HFF-Myc (cell line): ENCODE data around the gene GGCX.
A peak's percentile ranks its signal among the peaks of the same experiment; 100 is the strongest.
"Not testable (repeated sequence)": the region's sequence is repeated elsewhere in the genome, so short reads cannot be mapped to it uniquely, and the experiment has no call there.

Experiments used
- DNase-seq: peaks from one replicate; pipeline ENCODE4 v3.0.0-alpha.2; 2011; ENCODE audit warnings: low read depth; ENCODE audit errors: extremely low read depth
- H3K4me3 ChIP-seq: replicated peaks from 2 replicates; pipeline ENCODE4 v1.5.1; 2011; ENCODE audit warnings: low read depth, mild to moderate bottlenecking, control low read depth, low read length
- CTCF ChIP-seq: IDR thresholded peaks from 2 replicates; pipeline ENCODE4 v1.5.1; 2012; ENCODE audit warnings: mild to moderate bottlenecking, low read depth, low read length, control low read depth; ENCODE audit errors: missing control alignments

The GGCX gene

GRCh38 chr2:85561280-85562212 lies at the start of gene GGCX:
TSS of gene GGCX (minus strand) at chr2:85561493. CDS start at chr2:85561428, 65 bp downstream.
- H3K4me3 ChIP-seq = peak within 1 kb of the TSS; percentile 87
- TF ChIP-seq CTCF = no peak
- DNase-seq = no peak

DNA sequence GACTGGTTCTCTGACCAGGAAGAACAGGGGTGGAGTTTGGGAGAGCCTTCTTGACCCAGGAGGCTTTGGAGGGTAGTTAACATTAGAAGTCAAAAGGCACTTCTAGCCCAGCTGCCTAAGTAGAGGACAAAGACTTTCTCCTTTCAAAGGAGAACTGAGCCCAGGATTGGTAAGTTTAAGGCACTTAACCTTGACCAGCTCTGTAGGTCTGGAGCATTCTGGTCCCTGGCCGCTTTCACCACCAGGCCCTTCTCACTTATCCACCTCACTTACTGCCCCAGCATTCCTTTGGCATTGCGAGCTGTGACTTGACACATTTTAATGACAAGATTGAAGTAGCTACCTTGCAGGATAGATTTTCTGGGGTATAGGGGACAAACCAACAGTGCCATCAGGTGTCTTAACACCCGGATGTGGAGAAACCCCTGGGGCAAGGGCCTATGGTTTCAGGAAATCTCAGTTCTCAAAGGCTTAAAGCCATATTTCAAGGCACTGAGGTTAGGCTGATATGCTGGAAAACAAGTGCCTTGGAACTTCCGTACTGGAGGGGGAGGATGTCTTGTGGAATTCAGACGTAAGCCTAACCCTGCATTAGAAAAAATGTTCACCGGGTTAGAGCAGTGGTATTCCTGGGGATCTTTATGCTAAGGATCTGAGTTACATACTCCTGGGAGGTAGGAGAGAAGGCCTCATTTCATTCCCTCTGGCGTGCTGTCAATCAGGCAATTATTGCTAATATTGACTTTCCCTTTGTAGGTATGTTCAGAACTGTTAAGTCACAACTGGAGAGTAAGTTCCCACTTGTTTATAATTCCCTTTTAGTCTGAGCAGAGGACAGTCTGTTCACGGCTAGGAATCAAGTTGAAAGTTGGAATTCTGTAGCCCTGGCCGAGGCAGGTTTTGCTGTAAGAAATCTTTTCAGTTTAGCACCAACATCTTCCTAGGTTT lies 46.2 kb upstream of the GGCX start:
- no peak for DNase-seq
- TF ChIP-seq CTCF = no peak

GRCh38 chr2:85606116-85606455 lies 44.8 kb upstream of the GGCX start:
- DNase-seq = no peak
- no peak overlapping the region for H3K4me3 ChIP-seq
- TF ChIP-seq CTCF = no peak

More for the DNA sequence above, 46.2 kb upstream of the GGCX start:
- H3K4me3 ChIP-seq = no peak overlapping the region

DNA sequence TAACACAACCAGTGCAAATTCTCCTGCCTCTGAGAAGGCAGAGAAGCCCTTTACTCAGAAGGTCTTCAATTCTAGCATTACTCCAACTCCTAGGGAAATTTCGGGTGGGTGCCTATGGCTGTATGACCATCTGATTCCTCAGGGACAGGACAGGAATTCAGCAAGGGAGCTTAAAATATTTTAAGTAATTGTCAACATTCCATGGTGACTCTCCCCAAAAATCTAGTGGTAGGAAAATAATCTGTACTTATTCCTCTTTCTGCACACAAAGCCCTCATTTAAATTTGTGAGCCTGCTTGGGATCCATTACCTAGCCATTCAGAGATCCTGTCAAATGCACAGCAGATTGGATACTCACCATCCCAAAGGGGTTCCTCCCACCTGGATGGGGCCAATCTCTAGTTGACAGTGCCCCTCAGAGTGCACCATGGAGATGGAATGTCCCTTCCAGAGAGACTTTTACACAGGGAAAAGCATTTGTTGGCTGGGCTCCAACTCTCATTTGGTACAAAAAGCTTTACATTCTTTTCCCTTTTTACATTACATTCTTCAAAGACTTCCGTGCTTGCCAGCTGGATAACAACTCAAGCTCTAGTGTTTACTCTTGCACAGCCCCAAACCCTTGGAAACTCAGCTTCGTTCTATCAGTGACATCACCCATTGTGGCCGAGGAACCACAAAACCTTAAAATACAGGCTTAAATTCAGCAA lies 44.3 kb upstream of the GGCX start:
- no peak for TF ChIP-seq CTCF
- no peak overlapping the region for H3K4me3 ChIP-seq
- peak; percentile 40 for DNase-seq

GRCh38 chr2:85604568-85605339 lies 43.5 kb upstream of the GGCX start:
- H3K4me3 ChIP-seq = no peak overlapping the region
- no peak for DNase-seq
- TF ChIP-seq CTCF = no peak

- DNase-seq = not testable (repeated sequence)
- peak overlapping the region; percentile 70; the same call in 1 of the 2 replicates for H3K4me3 ChIP-seq
These were observed 42.8 kb upstream of the GGCX start for GRCh38 chr2:85604133-85604444.
